ENCODE results near the gene DSG1.
"Not testable (repeated sequence)": the region's sequence is repeated elsewhere in the genome, so short reads cannot be mapped to it uniquely, and the experiment has no call there.

Gene DSG1

GRCh38 chr18:31317860-31318259, at the start of gene DSG1:
Gene DSG1, plus strand, starts transcription at chr18:31318160. Its CDS starts 141 bp downstream, at chr18:31318301.
- DNase-seq (ENCODE audit: low read depth in 3 of 3) = no peak

- DNase-seq (ENCODE audit: low read depth in 3 of 3) = no peak
Measured at GRCh38 chr18:31268985-31269406, 49.0 kb upstream of the DSG1 start.

GRCh38 chr18:31269566-31269965, 48.4 kb upstream of the DSG1 start:
- DNase-seq (ENCODE audit: low read depth in 3 of 3) = no peak

GRCh38 chr18:31270578-31270977, 47.4 kb upstream of the DSG1 start:
- no peak for DNase-seq (ENCODE audit: low read depth in 3 of 3)

- DNase-seq (ENCODE audit: low read depth in 3 of 3) = no peak
Measured at GRCh38 chr18:31273812-31274527, 44.0 kb upstream of the DSG1 start.

- DNase-seq (ENCODE audit: low read depth in 3 of 3) = no peak
Measured at GRCh38 chr18:31274931-31275330, 43.0 kb upstream of the DSG1 start.

GRCh38 chr18:31275722-31276463, 42.1 kb upstream of the DSG1 start:
- DNase-seq (ENCODE audit: low read depth in 3 of 3) = no peak

GRCh38 chr18:31278609-31279071, 39.3 kb upstream of the DSG1 start:
- no peak for DNase-seq (ENCODE audit: low read depth in 3 of 3)

- no peak for DNase-seq (ENCODE audit: low read depth in 3 of 3)
Measured at GRCh38 chr18:31280502-31280901, 37.5 kb upstream of the DSG1 start.

GRCh38 chr18:31281437-31281836, 36.5 kb upstream of the DSG1 start:
- no peak for DNase-seq (ENCODE audit: low read depth in 3 of 3)

GRCh38 chr18:31289446-31289845, 28.5 kb upstream of the DSG1 start:
- not testable (repeated sequence) for DNase-seq (ENCODE audit: low read depth in 3 of 3)

- no peak for DNase-seq (ENCODE audit: low read depth in 3 of 3)
Measured at GRCh38 chr18:31291688-31292087, 26.3 kb upstream of the DSG1 start.

GRCh38 chr18:31294199-31294747, 23.7 kb upstream of the DSG1 start:
- no peak for DNase-seq (ENCODE audit: low read depth in 3 of 3)

GRCh38 chr18:31297248-31297647, 20.7 kb upstream of the DSG1 start:
- DNase-seq (ENCODE audit: low read depth in 3 of 3) = no peak

- DNase-seq (ENCODE audit: low read depth in 3 of 3) = no peak
Measured at GRCh38 chr18:31301201-31301655, 16.7 kb upstream of the DSG1 start.

GRCh38 chr18:31302991-31303390, 15.0 kb upstream of the DSG1 start:
- DNase-seq (ENCODE audit: low read depth in 3 of 3) = no peak

GRCh38 chr18:31303771-31304170, 14.2 kb upstream of the DSG1 start:
- no peak for DNase-seq (ENCODE audit: low read depth in 3 of 3)

- no peak for DNase-seq (ENCODE audit: low read depth in 3 of 3)
Measured at GRCh38 chr18:31309115-31309514, 8.8 kb upstream of the DSG1 start.

GRCh38 chr18:31316974-31317373, 986 bp upstream of the DSG1 start:
- DNase-seq (ENCODE audit: low read depth in 3 of 3) = no peak

- DNase-seq (ENCODE audit: low read depth in 3 of 3) = no peak
Measured at GRCh38 chr18:31321719-31322118, 3.8 kb downstream of the DSG1 start.

- DNase-seq (ENCODE audit: low read depth in 3 of 3) = no peak
Measured at GRCh38 chr18:31325051-31325450, 7.1 kb downstream of the DSG1 start.

- no peak for DNase-seq (ENCODE audit: low read depth in 3 of 3)
Measured at GRCh38 chr18:31329787-31330438, 12.0 kb downstream of the DSG1 start.

Measured in stimulated activated CD4-positive, alpha-beta T cell treated with anti-CD3 and anti-CD28 coated beads, TNF-alpha, amount 100 ng/mL, for 24 hours (primary cell).